A549 (cell line): ENCODE measurements around the gene SEC24D. TPM values are rescaled to one million over a fixed set of nuclear protein-coding genes. Genes with fewer than 3 reads are reported as not detected.

Experiments
- ATAC-seq, 2 experiments: fragments of 200-7000 bp in 1 of 2; fragments of >200 bp in 1 of 2; cut with Nextera tagmentation in 1 of 2; cut with Tn5 transposase in 1 of 2; 3 replicates each; pipeline versions ENCODE4 v1.8.0 to v1.9.1; 2018 to 2020; ENCODE audit warnings: mild to moderate bottlenecking in 1 of 2, moderate library complexity in 1 of 2
- CTCF ChIA-PET: fragments of 300-600 bp; sonication (Branson Sonifier 250); formaldehyde crosslinking; extraction: SDS; loops from one replicate; lab custom pipeline; 2021; ENCODE audit warnings: antibody characterized with exemption, inconsistent platforms; lab: Yijun Ruan, JAX
- POLR2A ChIA-PET: fragments of 350-600 bp; formaldehyde crosslinking; extraction: SDS; loops from one replicate; lab custom pipeline; 2021; ENCODE audit warnings: antibody characterized with exemption, inconsistent platforms; lab: Yijun Ruan, JAX
- DNase-seq, 2 experiments: peaks; one replicate each; pipeline versions ENCODE4 v3.0.0 to v3.0.0-alpha.2; 2011 to 2016; ENCODE audit warnings: low read depth in 1 of 2, low spot score in 1 of 2
- FAIRE-seq: peaks from 2 replicates; lab custom pipeline; 2011; peaks lifted over from hg19 to GRCh38; lab: Jason Lieb, UNC
- H3K27ac ChIP-seq, 2 experiments: fragments of >200 bp; sonication (Bioruptor Twin); formaldehyde crosslinking; 3 replicates each; pipeline ENCODE4 v1.5.1; 2016 to 2017
- H3K4me1 ChIP-seq: fragments of >200 bp; sonication (Bioruptor Twin); formaldehyde crosslinking; 3 replicates; pipeline ENCODE4 v1.6.1; 2016
- H3K4me2 ChIP-seq: fragments of >200 bp; sonication (Bioruptor Twin); formaldehyde crosslinking; 3 replicates; pipeline ENCODE4 v1.6.1; 2016
- H3K4me3 ChIP-seq: fragments of >200 bp; sonication (Bioruptor Twin); formaldehyde crosslinking; 3 replicates; pipeline ENCODE4 v1.5.1; 2016
- H3K9me3 ChIP-seq: fragments of >200 bp; sonication (Bioruptor Twin); formaldehyde crosslinking; 3 replicates; pipeline ENCODE4 v1.6.1; 2016
- CBX8 ChIP-seq: fragments of 200-600 bp; sonication (generic); IDR thresholded peaks from 2 replicates; pipeline ENCODE4 v1.6.1; 2016
- CEBPB ChIP-seq, 2 experiments: fragments of >200 bp in 1 of 2; sonication (Bioruptor Twin) in 1 of 2; formaldehyde crosslinking in 1 of 2; IDR thresholded peaks; 2 replicates each; pipeline ENCODE4 v1.6.1; 2012 to 2016
- CHD2 ChIP-seq: fragments of 150-350 bp; IDR thresholded peaks from 2 replicates; pipeline ENCODE4 v1.6.1; 2014; ENCODE audit warnings: low read length; ENCODE audit not compliant: partially characterized antibody
- CTCF ChIP-seq: fragments of >200 bp; sonication (Bioruptor Twin); formaldehyde crosslinking; IDR thresholded peaks from 3 replicates; pipeline ENCODE4 v1.5.1; 2016
- EP300 ChIP-seq, 2 experiments: fragments of >200 bp; sonication (Bioruptor Twin); formaldehyde crosslinking; IDR thresholded peaks; 2 replicates in 1 of 2; 3 replicates in 1 of 2; pipeline ENCODE4 v1.6.1; 2016 to 2017
- FOSL2 ChIP-seq, 2 experiments: fragments of 450-650 bp in 1 of 2; fragments of >200 bp in 1 of 2; sonication (Bioruptor Twin) in 1 of 2; formaldehyde crosslinking; IDR thresholded peaks; 2 replicates each; pipeline versions ENCODE4 v1.5.0 to v1.6.1; 2016 to 2020; ENCODE audit warnings: mild to moderate bottlenecking in 1 of 2, moderate library complexity in 1 of 2
- HDAC2 ChIP-seq: fragments of 200-600 bp; sonication (generic); IDR thresholded peaks from 2 replicates; pipeline ENCODE4 v1.6.1; 2016
- HEYL ChIP-seq: fragments of 250-450 bp; sonication (Bioruptor Pico); IDR thresholded peaks from 2 replicates; pipeline ENCODE4 v1.8.0; 2021; ENCODE audit warnings: mild to moderate bottlenecking, moderate library complexity
- HOXB5 ChIP-seq: fragments of 250-450 bp; sonication (Bioruptor Pico); IDR thresholded peaks from 2 replicates; pipeline ENCODE4 v1.5.0; 2020; ENCODE audit warnings: mild to moderate bottlenecking, moderate library complexity
- JUN ChIP-seq, 2 experiments: fragments of >200 bp; sonication (Bioruptor Twin); formaldehyde crosslinking; IDR thresholded peaks; 2 replicates in 1 of 2; 3 replicates in 1 of 2; pipeline ENCODE4 v1.6.1; 2016 to 2017
- MAFK ChIP-seq: fragments of 450-650 bp; IDR thresholded peaks from 2 replicates; pipeline ENCODE4 v1.6.1; 2014; ENCODE audit not compliant: partially characterized antibody
- MAZ ChIP-seq: fragments of 150-350 bp; IDR thresholded peaks from 2 replicates; pipeline ENCODE4 v1.6.1; 2014; ENCODE audit warnings: antibody characterized with exemption, low read depth, low read length, borderline replicate concordance
- NFE2L2 ChIP-seq: fragments of 150-350 bp; conservative IDR thresholded peaks from 2 replicates; pipeline ENCODE4 v1.6.1; 2014; ENCODE audit warnings: low read length
- NPAS2 ChIP-seq: fragments of 250-450 bp; sonication (Bioruptor Pico); IDR thresholded peaks from 2 replicates; pipeline ENCODE4 v1.8.0; 2022; ENCODE audit warnings: mild to moderate bottlenecking, moderate library complexity, borderline replicate concordance
- PHF8 ChIP-seq: fragments of 200-600 bp; sonication (generic); IDR thresholded peaks from 2 replicates; pipeline ENCODE4 v1.6.1; 2016; ENCODE audit warnings: low read depth, mild to moderate bottlenecking, antibody characterized with exemption, moderate library complexity, borderline replicate concordance
- RFX5 ChIP-seq: fragments of 450-650 bp; IDR thresholded peaks from 2 replicates; pipeline ENCODE4 v1.7.1; 2014; ENCODE audit warnings: antibody characterized with exemption, mild to moderate bottlenecking, moderate library complexity
- SREBF2 ChIP-seq: fragments of 450-650 bp; IDR thresholded peaks from 2 replicates; pipeline ENCODE4 v1.6.1; 2014; ENCODE audit warnings: mild to moderate bottlenecking, moderate library complexity
- TFCP2L1 ChIP-seq: fragments of 250-450 bp; sonication (Bioruptor Pico); IDR thresholded peaks from 2 replicates; pipeline ENCODE4 v1.5.0; 2021; ENCODE audit warnings: mild to moderate bottlenecking
- ZC3H11A ChIP-seq: fragments of 450-650 bp; IDR thresholded peaks from 2 replicates; pipeline ENCODE4 v1.6.1; 2014; ENCODE audit warnings: antibody characterized with exemption, mild to moderate bottlenecking
- ZFP36 ChIP-seq: fragments of 450-650 bp; IDR thresholded peaks from 2 replicates; pipeline ENCODE4 v1.6.1; 2014; ENCODE audit warnings: borderline replicate concordance; ENCODE audit not compliant: partially characterized antibody
- ZNF302 ChIP-seq: fragments of 250-450 bp; sonication (Bioruptor Pico); IDR thresholded peaks from 2 replicates; pipeline ENCODE4 v1.9.0; 2021; ENCODE audit warnings: inconsistent platforms, mild to moderate bottlenecking, moderate library complexity
- WGBS: methylation state at CpG from one replicate; pipeline ENCODE4 v1.1.6; 2017; ENCODE audit errors: missing lambda C conversion rate; 5-methylcytosine and 5-hydroxymethylcytosine counted together
- polyA minus RNA-seq: library from RNA; depleted of rRNA, polyadenylated mRNA; stranded (reverse); fragments of >200 nt; gene quantifications from 2 replicates; pipeline ENCODE4 v1.2.3, GENCODE V29; 2011; rRNA and poly(A)+ RNA removed
- polyA plus RNA-seq, 4 experiments: library from polyadenylated mRNA; depleted of rRNA in 3 of 4; stranded (reverse); fragments of >200 nt; fragmentation: RNase III in 1 of 4; extraction: RNeasy Plus Mini Kit Qiagen cat#74134 plus additional on column Dnase treatment in 1 of 4; gene quantifications; 2 replicates in 3 of 4; 3 replicates in 1 of 4; pipeline ENCODE4 v1.2.3, GENCODE V29; 2011 to 2017
- TF ChIP-seq, protein P1 (sequence below): fragments of 450-650 bp; IDR thresholded peaks from 2 replicates; pipeline ENCODE4 v1.6.1; 2014; ENCODE audit warnings: antibody characterized with exemption
- TF ChIP-seq, protein P2 (sequence below): IDR thresholded peaks from 2 replicates; pipeline ENCODE4 v1.6.1; 2012; ENCODE audit warnings: low read depth, borderline replicate concordance

Gene SEC24D
- polyA plus RNA-seq (2011; rRNA removed) (15.6 and 29.3 TPM in 2 replicates), polyA plus RNA-seq (2017; fragmentation: RNase III; extraction: RNeasy Plus Mini Kit Qiagen cat#74134 plus additional on column Dnase treatment) (12.5 to 15.3 TPM (median 12.8 TPM) in 3 replicates), polyA minus RNA-seq (22.2 and 24.9 TPM in 2 replicates)
- polyA plus RNA-seq (2012; cell fraction: cytosol; rRNA removed) = 7.7 and 9.7 TPM in 2 replicates
- polyA plus RNA-seq (2012; cell fraction: nucleus; rRNA removed) = 11.8 and 15.1 TPM in 2 replicates

DNA sequence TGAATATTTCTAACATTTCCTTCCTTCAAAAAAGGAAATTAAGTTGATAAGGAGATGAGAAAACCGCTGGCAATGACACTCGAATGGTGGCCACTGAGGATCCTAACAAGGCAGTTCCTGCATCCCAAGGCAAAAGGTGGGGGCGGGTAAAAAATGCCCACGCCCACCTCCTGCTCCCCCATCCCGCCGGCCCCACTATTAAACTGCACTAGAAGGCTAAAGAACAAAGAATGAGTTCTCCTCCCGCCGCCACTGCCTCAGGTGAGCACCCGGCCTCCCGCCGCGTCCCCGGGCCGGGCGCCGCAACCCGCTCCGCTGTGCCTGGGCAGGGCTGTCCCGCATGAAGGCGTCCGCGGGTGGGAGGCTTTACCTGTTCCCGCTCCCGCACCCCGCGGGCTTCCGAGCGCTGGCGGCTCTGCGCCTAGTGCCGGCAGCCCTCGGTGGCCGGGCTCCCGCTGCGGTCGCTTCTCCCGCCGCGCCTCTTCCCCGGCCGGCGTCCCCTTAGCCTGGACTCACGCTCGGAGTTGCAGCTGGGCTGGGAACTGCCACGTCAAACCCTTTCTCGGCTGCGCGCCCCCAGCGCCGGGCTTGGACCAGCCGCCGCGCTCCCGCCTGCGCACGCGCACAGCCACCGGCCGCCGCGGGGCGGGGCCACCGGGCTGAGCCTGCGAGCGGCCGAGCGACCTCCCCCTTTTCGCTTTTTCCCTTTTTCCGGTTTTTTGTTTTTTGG is at the start of gene SEC24D:
SEC24D (minus strand) TSS at position 556 of the 730 bp plus-strand sequence. CDS start 2,430 bp downstream, outside the sequence.
- FAIRE-seq = no peak
- under 1% methylated on average over 21 of the region's 69 CpGs for WGBS

GRCh38 chr4:118884716-118885115 is 48.8 kb upstream of the SEC24D start:
- no peak for DNase-seq
- TF ChIP-seq CBX8 (no peak), MAZ (no peak), TFCP2L1 (CRISPR knock-in tag) (no peak), RFX5 (no peak)
- TF ChIP-seq, all 56 proteins: peak for 0
- no peak overlapping the region for H3K4me3 ChIP-seq
- ChIA-PET CTCF (interaction anchor here (2.3 kb wide), 1 partner anchor 113 kb away, joined by 6 read pairs; no protein-coding TSS in a partner anchor), POLR2A (no interaction called here)
- 0 out of 3 replicates have a peak, but pooled peaks cover 3% of the 10 kb centered on the region for H3K4me1 ChIP-seq
- FAIRE-seq = no peak
- no peak overlapping the region for H3K4me2 ChIP-seq
- 46% methylated on average over 3 of the region's 3 CpGs for whole genome bisulfite sequencing
- H3K9me3 ChIP-seq = no peaks in the 10 kb centered on the region
- no peak for ATAC-seq
- H3K27ac ChIP-seq = no peak overlapping the region

More for the DNA sequence above, at the start of gene SEC24D:
- peaks cover 12% of the 10 kb centered on the region for H3K4me1 ChIP-seq
- ChIA-PET CTCF (no interaction called here), POLR2A (interaction anchor here (1.0 to 1.4 kb wide), 2 partner anchors 12 to 151 kb away, joined by 4 to 5 read pairs; partner anchors contain the start of gene METTL14)
- H3K4me2 ChIP-seq = peak within 1 kb of the TSS; percentile 90
- peak within 1 kb of the TSS; percentile 80 to 89 for H3K27ac ChIP-seq
- peak within 1 kb of the TSS; percentile 80 for H3K4me3 ChIP-seq
- DNase-seq = peak; percentile 75 to 81
- peak; percentile 93 to 94 for ATAC-seq
- TF ChIP-seq HOXB5 (CRISPR knock-in tag) = no peak
- no peak for TF ChIP-seq MAZ
- TF ChIP-seq, protein P1, sequence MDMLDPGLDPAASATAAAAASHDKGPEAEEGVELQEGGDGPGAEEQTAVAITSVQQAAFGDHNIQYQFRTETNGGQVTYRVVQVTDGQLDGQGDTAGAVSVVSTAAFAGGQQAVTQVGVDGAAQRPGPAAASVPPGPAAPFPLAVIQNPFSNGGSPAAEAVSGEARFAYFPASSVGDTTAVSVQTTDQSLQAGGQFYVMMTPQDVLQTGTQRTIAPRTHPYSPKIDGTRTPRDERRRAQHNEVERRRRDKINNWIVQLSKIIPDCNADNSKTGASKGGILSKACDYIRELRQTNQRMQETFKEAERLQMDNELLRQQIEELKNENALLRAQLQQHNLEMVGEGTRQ = no peak
- no peak for TF ChIP-seq CTCF
- no peak for TF ChIP-seq FOSL2 (IDR thresholded peaks at IDR 0.05)
- TF ChIP-seq FOSL2 (CRISPR knock-in tag; IDR thresholded peaks at IDR 0.05) = no peak
- 0 out of 5 replicates have a peak, but pooled peaks of 1 of the 2 experiments have one; percentile 30 for TF ChIP-seq JUN (IDR thresholded peaks at IDR 0.05)
- H3K9me3 ChIP-seq = no peaks in the 10 kb centered on the region

DNA sequence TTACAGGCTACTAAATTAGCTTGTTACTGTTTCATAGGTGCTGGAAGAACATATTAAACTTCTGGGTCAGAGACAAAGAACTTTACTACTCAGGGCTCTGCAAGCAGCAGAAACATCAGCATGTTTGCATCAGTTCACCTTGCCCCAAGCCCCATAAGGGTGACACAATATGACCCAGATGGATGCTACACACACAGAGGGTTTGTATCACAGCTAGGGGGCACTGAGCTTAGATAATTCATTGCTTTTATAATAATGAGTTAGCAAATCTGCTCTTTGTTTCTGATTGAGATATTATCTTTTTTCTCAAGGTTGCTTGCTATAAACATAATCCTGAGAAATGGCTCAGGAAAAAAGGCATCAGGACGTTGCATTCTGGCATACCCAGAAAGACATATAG is 47.9 kb upstream of the SEC24D start:
- WGBS = 24% methylated on average over 1 of the region's 1 CpG
- no peak overlapping the region for H3K27ac ChIP-seq
- ChIA-PET CTCF (interaction anchor here (1.1 to 2.3 kb wide), 2 partner anchors 47 to 112 kb away, joined by 3 to 6 read pairs; no protein-coding TSS in a partner anchor), POLR2A (no interaction called here)
- TF ChIP-seq NFE2L2 (no peak), MAFK (no peak), NPAS2 (CRISPR knock-in tag) (no peak), HOXB5 (CRISPR knock-in tag) (no peak), ZNF302 (CRISPR knock-in tag) (no peak), JUN (IDR thresholded peaks at IDR 0.05) (no peak), CEBPB (IDR thresholded peaks at IDR 0.05) (no peak), SREBF2 (no peak), CHD2 (no peak), ZFP36 (no peak), PHF8 (no peak), ZC3H11A (no peak), HDAC2 (no peak), HEYL (CRISPR knock-in tag) (no peak), EP300 (IDR thresholded peaks at IDR 0.05) (no peak)
- TF ChIP-seq, protein P2, sequence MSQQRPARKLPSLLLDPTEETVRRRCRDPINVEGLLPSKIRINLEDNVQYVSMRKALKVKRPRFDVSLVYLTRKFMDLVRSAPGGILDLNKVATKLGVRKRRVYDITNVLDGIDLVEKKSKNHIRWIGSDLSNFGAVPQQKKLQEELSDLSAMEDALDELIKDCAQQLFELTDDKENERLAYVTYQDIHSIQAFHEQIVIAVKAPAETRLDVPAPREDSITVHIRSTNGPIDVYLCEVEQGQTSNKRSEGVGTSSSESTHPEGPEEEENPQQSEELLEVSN = no peak
- TF ChIP-seq, protein P1 = no peak
- H3K4me3 ChIP-seq = no peak overlapping the region
- ATAC-seq (no peak), DNase-seq (no peak), FAIRE-seq (no peak)
- no peak overlapping the region for H3K4me2 ChIP-seq
- H3K4me1 ChIP-seq = 0 out of 3 replicates have a peak, but pooled peaks cover 3% of the 10 kb centered on the region
- no peaks in the 10 kb centered on the region for H3K9me3 ChIP-seq
